Activated naive CD4-positive, alpha-beta T cell treated with anti-CD3 and anti-CD28 coated beads for 36 hours (primary cell): ENCODE measurements around the gene UGT2A2. TPM values are rescaled to one million over a fixed set of nuclear protein-coding genes. Genes with fewer than 3 reads are reported as not detected.

Experiments
- CTCF ChIA-PET: fragments of 350-600 bp; sonication (Branson Sonifier 250); formaldehyde crosslinking; loops from one replicate; lab custom pipeline; 2021; ENCODE audit warnings: antibody characterized with exemption; lab: Charles Lee
- DNase-seq: peaks from one replicate; pipeline ENCODE4 v3.0.0-alpha.2; 2020
- H3K27ac Mint-ChIP-seq: one replicate; pipeline ENCODE4 v1.8.0; 2021; ENCODE audit warnings: mild to moderate bottlenecking, mixed read lengths
- H3K27me3 Mint-ChIP-seq: one replicate; pipeline ENCODE4 v1.8.0; 2021; ENCODE audit warnings: low read depth, mixed read lengths
- H3K36me3 Mint-ChIP-seq: one replicate; pipeline ENCODE4 v1.8.0; 2021; ENCODE audit warnings: low read depth, mixed read lengths
- H3K4me1 Mint-ChIP-seq: one replicate; pipeline ENCODE4 v1.8.0; 2021; ENCODE audit warnings: low read depth, mixed read lengths
- H3K4me3 Mint-ChIP-seq: one replicate; pipeline ENCODE4 v1.8.0; 2021; ENCODE audit warnings: mild to moderate bottlenecking, moderate library complexity, mixed read lengths
- H3K9me3 Mint-ChIP-seq: one replicate; pipeline ENCODE4 v1.8.0; 2021; ENCODE audit warnings: mixed read lengths
- intact Hi-C: fragments of 100-400 bp; cut with micrococcal nuclease; formaldehyde crosslinking; loops from one replicate; pipeline ENCODE4 v1.15.1; 2023
- total RNA-seq, 2 experiments: library from RNA; stranded (reverse); gene quantifications; one replicate each; pipeline ENCODE4 v1.2.3, GENCODE V29; 2021

Gene UGT2A2
- total RNA-seq, 2 experiments from 2014 or later: not detected

- Mint-ChIP-seq H3K4me3 (no peak overlapping the region), H3K27ac (no peak overlapping the region), H3K27me3 (no peaks in the 10 kb centered on the region), H3K9me3 (no peaks in the 10 kb centered on the region), H3K36me3 (no peaks in the 10 kb centered on the region), H3K4me1 (no peaks in the 10 kb centered on the region)
- intact Hi-C loops: no loop called here
- DNase-seq: no peak
- CTCF ChIA-PET: interaction anchor here (0.5 kb wide), 1 partner anchor 1954 kb away, joined by 5 read pairs; no protein-coding TSS in a partner anchor
These were observed 89.8 kb downstream of the UGT2A2 start for GRCh38 chr4:69549651-69550050.

DNA sequence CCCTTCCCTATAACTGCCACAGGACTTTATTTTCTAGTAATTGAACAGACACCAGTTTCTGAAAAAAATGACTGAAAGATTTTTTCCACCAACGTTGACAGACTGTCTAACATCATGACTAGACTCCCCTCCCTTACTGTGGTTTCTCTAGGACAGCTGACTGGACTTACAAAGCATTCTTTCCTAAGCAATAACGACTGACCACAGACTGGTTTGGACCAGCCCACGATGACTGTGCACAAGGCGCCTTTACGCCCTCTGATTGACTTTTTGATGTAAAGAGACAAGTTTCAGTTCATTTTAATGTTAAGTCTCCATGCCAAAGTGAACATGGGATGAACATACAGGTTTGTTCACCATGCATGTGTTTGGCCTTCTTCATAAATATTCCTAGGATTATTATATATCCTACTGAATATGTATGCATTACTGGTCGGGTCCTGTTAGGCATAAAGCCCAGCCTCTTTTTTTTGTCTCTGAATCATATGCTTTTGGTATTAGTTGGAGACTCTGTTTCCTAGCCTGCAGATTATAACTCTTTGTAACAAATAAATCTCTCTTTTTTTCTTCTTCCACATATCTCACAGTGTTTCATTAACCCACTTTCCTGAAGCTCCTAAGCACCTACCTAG, 93.2 kb downstream of the UGT2A2 start:
- Mint-ChIP-seq H3K4me1 (no peaks in the 10 kb centered on the region), H3K36me3 (no peaks in the 10 kb centered on the region), H3K9me3 (no peaks in the 10 kb centered on the region), H3K4me3 (no peak overlapping the region), H3K27ac (no peak overlapping the region), H3K27me3 (peaks cover 2% of the 10 kb centered on the region)
- DNase-seq: no peak
- intact Hi-C loops: no loop called here
- CTCF ChIA-PET: no interaction called here

Other genes starting within 250 kb of the UGT2A2 start
- gene UGT2B4, start 143.7 kb downstream of the UGT2A2 start, total RNA-seq: not detected
- gene UGT2A1, start 13.6 kb upstream of the UGT2A2 start, total RNA-seq: not detected
- gene SULT1B1, start 121.0 kb upstream of the UGT2A2 start, total RNA-seq: 1 to 10 TPM; 4.3 to 5.4 TPM
- not detected for gene SULT1E1, start 220.5 kb upstream of the UGT2A2 start, total RNA-seq